GM13977 (cell line): ENCODE measurements around the gene DNTTIP2.

Experiments
- DNase-seq: peaks from one replicate; pipeline ENCODE4 v3.0.0; 2012; ENCODE audit warnings: low spot score
- in situ Hi-C: fragments of 300-500 bp; cut with MboI; formaldehyde crosslinking; loops from one replicate; pipeline ENCODE4 v1.12.0; 2022; ENCODE audit warnings: low sequenced_read_pairs, low pct_unique_long_range_greater_than_20kb, mixed read lengths, inconsistent platforms; ENCODE audit not compliant: unreplicated experiment
- TF ChIP-seq, protein P1 (sequence below): IDR thresholded peaks from 2 replicates; pipeline ENCODE4 v1.5.1; 2012; ENCODE audit warnings: mild to moderate bottlenecking, control low read depth; ENCODE audit not compliant: insufficient read depth; ENCODE audit errors: extremely low read depth, missing control alignments

DNTTIP2 gene

GRCh38 chr1:93844262-93845045, 34.6 kb downstream of the DNTTIP2 start:
- in situ Hi-C loops: loop anchor here (25.0 kb wide), 1 partner anchor 407 kb away; the partner anchor contains the start of gene FNBP1L
- peak; percentile 65 for DNase-seq

GRCh38 chr1:93842750-93843500, 36.1 kb downstream of the DNTTIP2 start:
- TF ChIP-seq, protein P1, sequence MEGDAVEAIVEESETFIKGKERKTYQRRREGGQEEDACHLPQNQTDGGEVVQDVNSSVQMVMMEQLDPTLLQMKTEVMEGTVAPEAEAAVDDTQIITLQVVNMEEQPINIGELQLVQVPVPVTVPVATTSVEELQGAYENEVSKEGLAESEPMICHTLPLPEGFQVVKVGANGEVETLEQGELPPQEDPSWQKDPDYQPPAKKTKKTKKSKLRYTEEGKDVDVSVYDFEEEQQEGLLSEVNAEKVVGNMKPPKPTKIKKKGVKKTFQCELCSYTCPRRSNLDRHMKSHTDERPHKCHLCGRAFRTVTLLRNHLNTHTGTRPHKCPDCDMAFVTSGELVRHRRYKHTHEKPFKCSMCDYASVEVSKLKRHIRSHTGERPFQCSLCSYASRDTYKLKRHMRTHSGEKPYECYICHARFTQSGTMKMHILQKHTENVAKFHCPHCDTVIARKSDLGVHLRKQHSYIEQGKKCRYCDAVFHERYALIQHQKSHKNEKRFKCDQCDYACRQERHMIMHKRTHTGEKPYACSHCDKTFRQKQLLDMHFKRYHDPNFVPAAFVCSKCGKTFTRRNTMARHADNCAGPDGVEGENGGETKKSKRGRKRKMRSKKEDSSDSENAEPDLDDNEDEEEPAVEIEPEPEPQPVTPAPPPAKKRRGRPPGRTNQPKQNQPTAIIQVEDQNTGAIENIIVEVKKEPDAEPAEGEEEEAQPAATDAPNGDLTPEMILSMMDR: no peak
- no peak for DNase-seq
- in situ Hi-C loops: loop anchor here (25.0 kb wide), 1 partner anchor 406 kb away; the partner anchor contains the start of gene FNBP1L

More at GRCh38 chr1:93844262-93845045, 34.6 kb downstream of the DNTTIP2 start:
- TF ChIP-seq, protein P1: peak; percentile 69

GRCh38 chr1:93841771-93842170, 37.2 kb downstream of the DNTTIP2 start:
- TF ChIP-seq, protein P1: no peak
- DNase-seq: no peak
- in situ Hi-C loops: loop anchor here (25.0 kb wide), 1 partner anchor 404 kb away; the partner anchor contains the start of gene FNBP1L

- no peak for DNase-seq
- TF ChIP-seq, protein P1: no peak
- in situ Hi-C loops: loop anchor here (25.0 kb wide), 1 partner anchor 404 kb away; the partner anchor contains the start of gene FNBP1L
Observed at GRCh38 chr1:93840956-93841482, 38.0 kb downstream of the DNTTIP2 start.

- TF ChIP-seq, protein P1: no peak
- no peak for DNase-seq
- in situ Hi-C loops: loop anchor here (25.0 kb wide), 1 partner anchor 402 kb away; the partner anchor contains the start of gene FNBP1L
Observed at GRCh38 chr1:93839753-93840152, 39.3 kb downstream of the DNTTIP2 start.

GRCh38 chr1:93839307-93839706, 39.7 kb downstream of the DNTTIP2 start:
- in situ Hi-C loops: loop anchor here (25.0 kb wide), 1 partner anchor 402 kb away; the partner anchor contains the start of gene FNBP1L

More at GRCh38 chr1:93839307-93839706, 39.7 kb downstream of the DNTTIP2 start:
- TF ChIP-seq, protein P1: no peak
- no peak for DNase-seq
